AG04449 (cell line): ENCODE measurements around the gene PALM3.

Experiments
- CTCF ChIA-PET: fragments of 350-600 bp; formaldehyde crosslinking; extraction: SDS; loops from one replicate; lab custom pipeline; 2021; ENCODE audit warnings: antibody characterized with exemption; lab: Yijun Ruan, JAX
- POLR2A ChIA-PET: fragments of 400-600, 350-600 bp; formaldehyde crosslinking; extraction: SDS; loops from one replicate; lab custom pipeline; 2020; ENCODE audit warnings: antibody characterized with exemption, inconsistent platforms; lab: Yijun Ruan, JAX
- DNase-seq: peaks from one replicate; pipeline ENCODE4 v3.0.0-alpha.2; 2010; ENCODE audit warnings: low read depth, low spot score
- H3K4me3 ChIP-seq: 2 replicates; pipeline ENCODE4 v1.5.1; 2011; ENCODE audit warnings: low read depth, mild to moderate bottlenecking, control low read depth, low read length
- CTCF ChIP-seq: IDR thresholded peaks from one replicate; pipeline ENCODE4 v1.5.1; 2011; ENCODE audit warnings: mild to moderate bottlenecking, moderate library complexity, low read length, control low read depth, inconsistent platforms; ENCODE audit not compliant: insufficient read depth; ENCODE audit errors: missing control alignments

The PALM3 gene

GRCh38 chr19:14061751-14062557 lies at the start of gene PALM3:
Gene PALM3, minus strand, starts transcription at chr19:14062076. Its CDS starts 96 bp downstream, at chr19:14061980.
- no peak within 1 kb of the TSS for H3K4me3 ChIP-seq
- ChIA-PET POLR2A (no interaction called here), CTCF (interaction anchor here (0.6 to 6.9 kb wide), 7 partner anchors 9 to 182 kb away, joined by 3 to 106 read pairs (median 3); partner anchors contain the start of gene MISP3)
- TF ChIP-seq CTCF, result no peak
- DNase-seq, result no peak

GRCh38 chr19:14111486-14111885 lies 49.6 kb upstream of the PALM3 start:
- CTCF ChIA-PET, result no interaction called here
- H3K4me3 ChIP-seq, result no peak overlapping the region
- no peak for TF ChIP-seq CTCF
- DNase-seq, result no peak
- POLR2A ChIA-PET, result no interaction called here

- TF ChIP-seq CTCF, result no peak
- ChIA-PET POLR2A (no interaction called here), CTCF (interaction anchor here (0.7 to 1.1 kb wide), 2 partner anchors 8 to 35 kb away, joined by 3 read pairs; no protein-coding TSS in a partner anchor)
- H3K4me3 ChIP-seq, result no peak overlapping the region
- no peak for DNase-seq
Measured at GRCh38 chr19:14110650-14111049, 48.8 kb upstream of the PALM3 start.

- ChIA-PET CTCF (interaction anchor here (1.0 kb wide), 1 partner anchor 10 kb away, joined by 3 read pairs; no protein-coding TSS in a partner anchor), POLR2A (no interaction called here)
- no peak for DNase-seq
- TF ChIP-seq CTCF, result no peak
- H3K4me3 ChIP-seq, result no peak overlapping the region
Measured at GRCh38 chr19:14107581-14108461, 45.9 kb upstream of the PALM3 start.

- no peak for DNase-seq
- no peak overlapping the region for H3K4me3 ChIP-seq
- POLR2A ChIA-PET, result no interaction called here
- no peak for TF ChIP-seq CTCF
- CTCF ChIA-PET, result no interaction called here
Measured at GRCh38 chr19:14106840-14107239, 45.0 kb upstream of the PALM3 start.
